ENCODE results near the gene ELMO1. TPM values are rescaled to one million over a fixed set of nuclear protein-coding genes. Genes with fewer than 3 reads are reported as not detected.
A peak's percentile ranks its signal among the peaks of the same experiment; 100 is the strongest.

ELMO1 gene
- total and polyA plus RNA-seq, 8 donors: 18.2 to 55.3 (median 45.6) TPM

DNA sequence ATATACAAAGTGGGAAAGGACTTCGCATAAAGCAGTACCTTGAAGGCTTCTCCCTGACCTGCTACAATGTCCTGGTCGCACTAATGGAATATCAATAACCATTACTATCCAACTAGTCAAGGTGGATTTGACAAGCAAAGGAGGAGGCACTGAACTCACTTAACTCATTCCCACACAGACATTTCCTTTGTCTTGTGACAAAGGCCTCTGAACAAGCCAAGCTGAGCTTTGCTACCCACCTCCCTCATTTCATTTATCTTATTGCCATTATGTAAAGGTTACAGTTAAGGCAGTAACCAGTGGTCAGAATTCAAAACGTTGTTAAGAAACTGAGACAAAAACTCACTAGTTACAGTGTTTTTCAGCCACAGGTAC is 7.3 kb downstream of the ELMO1 start:
- H3K4me1 ChIP-seq: peaks cover 8 to 61% of the 10 kb centered on the region in 2 donors
- ATAC-seq (no peak), DNase-seq (no peak)
- peak overlapping the region; percentile 75 to 80 for H3K27ac ChIP-seq
- no peaks in the 10 kb centered on the region for H3K27me3 ChIP-seq
- TF ChIP-seq CTCF (IDR thresholded peaks at IDR 0.05): no peak
- intact Hi-C loops (cut with DNase I): no loop called here
- no peak overlapping the region for H3K4me3 ChIP-seq
- no peaks in the 10 kb centered on the region for H3K36me3 ChIP-seq
- no peaks in the 10 kb centered on the region for H3K9me3 ChIP-seq

DNA sequence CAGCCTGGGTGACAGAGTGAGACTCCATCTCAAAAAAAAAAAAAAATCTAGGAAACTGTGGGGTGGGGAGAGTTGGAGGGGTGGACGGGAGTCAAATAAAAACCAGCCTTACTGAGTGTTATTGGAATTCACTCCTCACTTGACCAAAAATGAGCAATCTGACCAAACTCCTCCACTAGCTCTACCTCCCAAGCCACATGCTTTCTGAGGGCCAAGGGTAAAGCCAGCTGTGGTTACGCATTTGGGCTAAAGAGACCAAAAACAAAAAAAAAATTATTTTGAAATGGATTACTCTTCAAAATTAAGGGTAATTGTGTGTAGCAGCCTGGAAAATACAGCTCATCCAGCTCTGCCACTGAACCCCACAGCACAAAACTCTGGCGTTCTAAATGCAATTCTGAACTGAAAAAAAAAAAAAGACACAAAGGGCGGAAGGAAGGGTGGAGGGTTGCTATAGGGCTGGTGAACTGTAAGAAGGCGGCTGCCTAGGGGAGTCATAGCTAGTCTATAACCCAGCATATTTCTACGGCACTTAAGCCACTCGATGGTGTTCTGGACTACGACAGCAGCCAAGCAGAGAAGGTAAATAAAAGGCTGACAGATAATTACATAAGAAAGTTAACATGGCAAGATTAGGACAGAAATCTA is 7.8 kb downstream of the ELMO1 start:
- peak; percentile 61 for ATAC-seq
- Histone ChIP-seq H3K4me3 (no peak overlapping the region), H3K27ac (peak overlapping the region; percentile 75 to 80), H3K4me1 (peaks cover 5 to 56% of the 10 kb centered on the region in 2 donors), H3K9me3 (no peaks in the 10 kb centered on the region), H3K27me3 (no peaks in the 10 kb centered on the region), H3K36me3 (no peaks in the 10 kb centered on the region)
- no peak for DNase-seq
- no peak for TF ChIP-seq CTCF (IDR thresholded peaks at IDR 0.05)
- intact Hi-C loops (cut with DNase I): no loop called here

DNA sequence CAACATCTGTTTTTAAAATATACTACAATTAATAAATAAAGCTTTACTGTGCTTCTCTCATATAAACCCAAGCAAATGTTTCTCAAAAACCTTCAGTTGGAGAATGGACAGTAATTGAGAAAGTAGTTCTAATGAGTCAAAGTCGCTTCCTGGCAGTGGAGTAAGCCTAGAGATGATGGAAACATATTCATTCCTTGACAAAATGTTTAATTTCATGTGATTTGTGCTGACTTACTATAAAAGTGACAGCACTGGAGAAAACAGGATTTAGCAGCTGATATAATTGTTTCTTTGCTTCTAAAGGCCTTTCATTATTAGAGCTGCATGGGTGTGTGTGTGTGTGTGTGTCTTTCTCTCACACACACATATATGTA is 9.0 kb downstream of the ELMO1 start:
- no peak for TF ChIP-seq CTCF (IDR thresholded peaks at IDR 0.05)
- H3K9me3 ChIP-seq: no peaks in the 10 kb centered on the region
- DNase-seq (no peak), ATAC-seq (no peak)
- no peaks in the 10 kb centered on the region for H3K36me3 ChIP-seq
- intact Hi-C loops (cut with DNase I): no loop called here
- peak overlapping the region; percentile 49 to 75 for H3K27ac ChIP-seq
- no peaks in the 10 kb centered on the region for H3K27me3 ChIP-seq
- peaks cover 5 to 43% of the 10 kb centered on the region in 2 donors for H3K4me1 ChIP-seq
- no peak overlapping the region for H3K4me3 ChIP-seq

DNA sequence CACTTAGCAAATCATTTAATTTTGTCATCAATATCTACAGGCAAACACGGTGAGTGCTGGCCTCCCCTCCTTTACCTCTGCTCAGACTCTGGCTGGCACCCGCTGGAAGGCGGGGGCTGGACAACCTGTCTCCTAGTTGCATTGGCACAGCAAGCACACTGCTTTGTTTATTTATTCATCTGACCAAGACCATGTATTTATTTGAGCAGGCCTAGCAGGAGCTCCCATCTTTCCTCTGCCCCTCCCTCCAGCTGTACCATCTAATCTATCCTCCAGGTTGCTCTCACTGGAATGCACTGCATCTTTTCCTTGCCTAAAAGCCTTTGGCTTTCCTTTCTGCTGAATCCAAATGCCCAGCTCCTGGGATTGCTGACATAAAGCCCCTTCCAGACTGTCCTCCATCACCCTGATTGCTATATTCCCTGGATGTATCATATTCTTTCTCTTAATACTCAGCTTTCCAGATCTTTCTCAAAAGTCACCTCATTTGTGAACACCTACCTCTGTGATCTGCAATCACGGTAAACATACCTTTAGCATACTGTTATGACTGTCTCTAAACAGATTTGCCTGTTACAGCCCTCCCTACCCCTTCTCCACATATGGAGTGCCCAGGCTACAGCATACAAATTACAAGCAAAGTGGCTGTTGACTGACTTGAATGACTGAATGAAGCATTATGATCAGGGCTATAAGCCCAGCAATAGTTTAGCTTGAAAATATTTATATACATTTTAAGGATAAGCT is 9.6 kb downstream of the ELMO1 start:
- intact Hi-C loops (cut with DNase I): no loop called here
- Histone ChIP-seq H3K36me3 (no peaks in the 10 kb centered on the region), H3K4me1 (peaks cover 5 to 41% of the 10 kb centered on the region in 2 donors), H3K4me3 (no peak overlapping the region), H3K27ac (peak overlapping the region; percentile 49 to 75), H3K9me3 (no peaks in the 10 kb centered on the region), H3K27me3 (no peaks in the 10 kb centered on the region)
- no peak for DNase-seq
- no peak for TF ChIP-seq CTCF (IDR thresholded peaks at IDR 0.05)
- ATAC-seq: no peak

DNA sequence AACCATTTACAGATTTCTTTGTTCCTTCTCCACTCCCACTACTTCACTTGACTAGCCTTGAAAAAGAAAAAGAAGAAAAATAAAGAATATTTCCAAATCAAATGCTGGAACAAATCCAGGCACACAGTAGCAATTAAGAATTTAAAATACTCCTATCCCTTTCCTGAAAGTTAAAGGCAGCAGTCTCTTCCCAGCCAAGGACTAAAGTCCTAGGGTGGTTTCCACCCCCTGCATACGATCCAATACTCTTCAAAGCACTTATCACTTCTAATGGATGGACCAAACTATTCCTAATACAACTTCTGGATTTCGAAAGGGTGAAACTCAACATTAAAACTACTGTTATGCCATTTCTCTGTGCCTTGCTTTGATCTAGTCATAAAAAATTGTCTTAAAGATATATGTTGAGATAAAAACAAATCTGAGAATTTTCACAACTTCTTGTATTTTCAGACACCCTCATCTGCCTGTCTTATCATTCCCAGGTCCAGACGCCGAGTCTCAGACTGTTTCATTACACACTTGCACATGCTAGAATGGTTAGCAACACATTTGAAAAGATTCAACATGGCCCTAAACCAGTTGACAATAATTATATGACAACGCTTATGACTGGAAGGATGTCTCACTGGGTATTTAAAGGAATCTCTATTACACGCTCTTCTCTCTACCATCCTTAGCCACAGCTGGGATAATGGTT is 13.4 kb downstream of the ELMO1 start:
- H3K4me3 ChIP-seq: no peak overlapping the region
- peaks cover 5 to 35% of the 10 kb centered on the region in 2 donors for H3K4me1 ChIP-seq
- no peak for DNase-seq
- no peaks in the 10 kb centered on the region for H3K36me3 ChIP-seq
- intact Hi-C loops (cut with DNase I): no loop called here
- no peak overlapping the region for H3K27ac ChIP-seq
- no peak for ATAC-seq
- no peaks in the 10 kb centered on the region for H3K27me3 ChIP-seq
- no peak for TF ChIP-seq CTCF (IDR thresholded peaks at IDR 0.05)
- H3K9me3 ChIP-seq: no peaks in the 10 kb centered on the region

Measured in left lung (tissue), 10 donors.